D721Med (cell line): ENCODE measurements around the gene PNPLA7.

ENCODE experiments used
- DNase-seq: peaks from one replicate; pipeline ENCODE4 v3.0.0; 2011; ENCODE audit warnings: low spot score; ENCODE audit not compliant: insufficient read length
- FAIRE-seq: peaks from 2 replicates; lab custom pipeline; 2011; peaks lifted over from hg19 to GRCh38; lab: Jason Lieb, UNC
- TF ChIP-seq, protein P1 (sequence below): IDR thresholded peaks from 2 replicates; pipeline ENCODE4 v1.5.1; 2012; ENCODE audit warnings: mild to moderate bottlenecking, control low read depth; ENCODE audit not compliant: insufficient read depth; ENCODE audit errors: missing control alignments

Gene PNPLA7

DNA sequence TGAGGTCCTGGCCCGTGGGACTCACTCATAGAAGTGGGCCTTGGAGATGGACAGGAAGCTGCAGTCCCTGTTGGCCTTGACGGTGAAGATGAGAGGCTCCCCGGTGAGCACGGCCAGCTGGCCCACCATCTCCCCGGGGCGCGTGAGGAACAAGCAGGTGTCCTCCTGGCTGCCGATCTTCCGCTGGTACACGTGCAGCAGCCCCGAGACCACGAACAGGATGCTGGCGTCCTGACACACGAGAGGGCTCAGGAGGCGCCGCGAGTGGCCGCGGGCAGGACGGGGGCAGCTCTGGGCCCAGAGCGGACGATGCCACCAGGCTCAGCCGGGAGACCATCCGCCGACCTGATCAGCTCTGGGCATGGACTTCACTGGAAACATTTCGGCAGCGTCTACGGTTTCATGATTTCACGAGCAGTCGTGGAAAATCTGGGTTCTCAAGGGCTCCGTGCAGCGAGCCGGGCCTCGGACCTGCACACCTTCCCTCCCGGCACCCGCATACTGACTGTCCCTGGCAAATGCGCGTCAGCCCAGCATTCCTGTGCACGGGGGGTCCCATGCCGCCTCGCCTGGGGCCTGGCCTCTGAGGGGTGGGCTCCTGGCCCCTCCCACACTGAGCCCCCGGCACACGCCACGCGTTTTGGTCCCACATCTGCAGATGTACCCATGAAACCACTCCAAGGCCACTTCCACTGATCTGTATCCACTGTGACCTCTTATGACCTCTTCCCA lies 49.4 kb downstream of the PNPLA7 start:
- no peak for DNase-seq
- FAIRE-seq, result no peak
- TF ChIP-seq, protein P1, sequence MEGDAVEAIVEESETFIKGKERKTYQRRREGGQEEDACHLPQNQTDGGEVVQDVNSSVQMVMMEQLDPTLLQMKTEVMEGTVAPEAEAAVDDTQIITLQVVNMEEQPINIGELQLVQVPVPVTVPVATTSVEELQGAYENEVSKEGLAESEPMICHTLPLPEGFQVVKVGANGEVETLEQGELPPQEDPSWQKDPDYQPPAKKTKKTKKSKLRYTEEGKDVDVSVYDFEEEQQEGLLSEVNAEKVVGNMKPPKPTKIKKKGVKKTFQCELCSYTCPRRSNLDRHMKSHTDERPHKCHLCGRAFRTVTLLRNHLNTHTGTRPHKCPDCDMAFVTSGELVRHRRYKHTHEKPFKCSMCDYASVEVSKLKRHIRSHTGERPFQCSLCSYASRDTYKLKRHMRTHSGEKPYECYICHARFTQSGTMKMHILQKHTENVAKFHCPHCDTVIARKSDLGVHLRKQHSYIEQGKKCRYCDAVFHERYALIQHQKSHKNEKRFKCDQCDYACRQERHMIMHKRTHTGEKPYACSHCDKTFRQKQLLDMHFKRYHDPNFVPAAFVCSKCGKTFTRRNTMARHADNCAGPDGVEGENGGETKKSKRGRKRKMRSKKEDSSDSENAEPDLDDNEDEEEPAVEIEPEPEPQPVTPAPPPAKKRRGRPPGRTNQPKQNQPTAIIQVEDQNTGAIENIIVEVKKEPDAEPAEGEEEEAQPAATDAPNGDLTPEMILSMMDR, result no peak

DNA sequence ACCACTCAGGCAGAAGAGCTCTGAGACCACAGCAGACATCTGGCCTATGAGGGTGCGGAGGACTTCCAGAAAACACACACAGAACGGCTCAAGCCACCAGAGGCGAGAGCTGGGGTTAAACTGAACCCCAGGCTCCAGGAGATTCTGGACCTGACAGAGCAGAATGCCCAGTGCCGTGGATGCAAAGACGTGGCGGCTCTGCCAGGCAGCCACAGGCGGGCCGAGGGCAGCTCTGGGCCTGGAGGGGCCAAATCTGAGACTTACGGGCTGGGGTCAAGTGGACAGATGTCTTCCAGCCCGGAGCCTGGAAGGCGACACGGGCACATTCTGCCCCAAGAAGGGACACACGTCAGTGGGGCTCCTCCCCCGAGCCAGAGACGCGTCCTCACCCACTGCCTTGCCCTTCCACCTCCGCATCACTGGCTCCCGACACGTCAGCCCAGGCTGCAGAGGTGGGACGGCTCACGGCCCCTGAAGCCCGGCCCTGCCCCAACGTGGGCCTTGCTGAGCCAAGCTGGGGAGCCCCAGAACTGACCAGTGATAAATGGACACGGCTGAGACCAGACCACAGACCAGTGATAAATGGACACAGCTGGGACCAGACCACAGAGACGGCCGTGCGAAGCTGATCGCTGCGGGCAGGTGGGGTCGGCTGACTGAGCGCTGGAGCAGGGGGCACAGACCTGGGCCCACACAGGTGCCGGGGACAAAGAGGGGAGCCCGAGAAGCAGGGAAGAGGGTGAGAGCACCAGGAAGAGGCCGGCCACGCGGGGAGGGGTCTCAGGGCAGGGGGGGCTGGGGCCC lies 50.1 kb downstream of the PNPLA7 start:
- DNase-seq, result no peak
- no peak for FAIRE-seq
- TF ChIP-seq, protein P1, result no peak

DNA sequence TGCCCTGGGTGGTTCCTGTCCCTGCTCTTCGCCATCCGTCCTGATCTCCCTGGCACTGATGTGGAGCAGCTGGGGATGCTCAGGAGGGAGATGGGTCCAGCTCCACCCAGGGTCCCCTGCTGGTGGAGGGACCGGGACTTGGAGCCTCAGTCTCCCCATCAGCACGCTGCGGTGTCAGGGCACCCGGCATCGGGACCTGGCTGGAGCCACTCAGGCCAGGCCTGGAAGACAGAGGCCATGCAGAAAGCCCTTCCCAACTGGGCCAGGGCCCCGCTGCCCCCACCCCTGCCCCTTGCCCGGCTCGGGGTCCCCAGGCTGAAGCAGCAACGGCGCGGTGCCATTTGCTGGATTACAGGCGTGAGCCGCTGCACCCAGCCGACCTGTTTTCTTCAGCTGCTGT lies 50.8 kb downstream of the PNPLA7 start:
- TF ChIP-seq, protein P1, result no peak
- DNase-seq, result no peak
- FAIRE-seq, result no peak

DNA sequence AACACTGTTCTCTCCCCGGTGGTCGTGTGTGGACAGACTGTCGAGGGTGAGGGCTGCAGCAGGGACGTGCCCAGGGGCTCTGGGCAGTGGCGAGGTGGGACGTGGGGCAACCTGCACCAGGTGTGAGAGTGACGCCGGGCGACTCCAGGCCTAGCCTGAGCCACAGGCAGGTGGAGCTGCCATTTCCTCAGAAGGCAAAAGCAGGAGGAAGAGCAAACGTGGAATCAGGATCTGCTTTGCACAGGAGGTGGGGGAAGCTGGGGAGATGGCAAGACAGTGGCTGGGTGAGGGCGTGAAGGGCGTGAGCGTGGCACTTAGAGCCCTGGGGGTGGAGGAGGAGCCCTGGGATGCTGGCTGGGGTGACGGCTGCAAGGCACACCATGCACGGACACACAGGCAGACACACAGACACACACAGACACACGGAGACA lies 51.5 kb downstream of the PNPLA7 start:
- TF ChIP-seq, protein P1, result no peak
- FAIRE-seq (no peak), DNase-seq (no peak)

DNA sequence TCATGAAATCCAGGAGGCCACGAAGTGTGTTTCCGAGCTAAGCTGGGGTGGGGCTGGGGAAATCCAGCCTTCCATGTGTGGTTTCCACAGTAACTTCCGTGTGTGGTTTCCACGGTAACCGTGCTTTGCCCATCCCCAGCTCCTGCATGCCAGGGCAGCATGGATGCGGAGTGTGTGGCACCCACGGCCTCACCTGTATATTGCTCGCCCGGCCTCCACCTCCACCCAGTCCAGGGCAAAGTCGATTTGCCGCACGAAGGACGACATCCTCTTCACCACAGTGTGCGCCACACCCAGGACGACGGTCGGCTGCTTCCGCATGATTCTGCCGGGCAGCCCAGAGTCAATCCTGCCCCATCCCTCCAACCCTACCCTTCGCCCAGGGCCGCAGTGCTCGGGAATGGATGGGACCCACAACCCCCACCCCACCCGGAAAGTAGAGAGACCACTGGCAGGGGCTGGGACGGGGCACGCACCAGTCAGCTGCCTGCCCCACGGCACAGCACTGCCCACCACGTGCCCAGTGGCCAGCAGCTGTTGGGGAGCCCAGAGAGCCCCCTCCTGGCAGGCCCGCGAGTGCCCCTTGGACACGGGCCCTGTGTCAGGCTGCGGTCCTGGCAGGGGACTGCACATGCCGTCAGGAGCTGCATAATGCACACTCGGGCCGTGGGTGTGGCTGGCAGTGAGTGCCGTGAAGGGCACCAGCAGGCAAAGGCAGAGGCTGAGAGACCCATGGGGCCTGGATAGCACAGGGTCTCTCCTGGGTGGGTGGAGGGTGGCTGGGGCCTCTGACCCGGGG lies 52.1 kb downstream of the PNPLA7 start:
- TF ChIP-seq, protein P1, result no peak
- FAIRE-seq, result no peak
- no peak for DNase-seq

DNA sequence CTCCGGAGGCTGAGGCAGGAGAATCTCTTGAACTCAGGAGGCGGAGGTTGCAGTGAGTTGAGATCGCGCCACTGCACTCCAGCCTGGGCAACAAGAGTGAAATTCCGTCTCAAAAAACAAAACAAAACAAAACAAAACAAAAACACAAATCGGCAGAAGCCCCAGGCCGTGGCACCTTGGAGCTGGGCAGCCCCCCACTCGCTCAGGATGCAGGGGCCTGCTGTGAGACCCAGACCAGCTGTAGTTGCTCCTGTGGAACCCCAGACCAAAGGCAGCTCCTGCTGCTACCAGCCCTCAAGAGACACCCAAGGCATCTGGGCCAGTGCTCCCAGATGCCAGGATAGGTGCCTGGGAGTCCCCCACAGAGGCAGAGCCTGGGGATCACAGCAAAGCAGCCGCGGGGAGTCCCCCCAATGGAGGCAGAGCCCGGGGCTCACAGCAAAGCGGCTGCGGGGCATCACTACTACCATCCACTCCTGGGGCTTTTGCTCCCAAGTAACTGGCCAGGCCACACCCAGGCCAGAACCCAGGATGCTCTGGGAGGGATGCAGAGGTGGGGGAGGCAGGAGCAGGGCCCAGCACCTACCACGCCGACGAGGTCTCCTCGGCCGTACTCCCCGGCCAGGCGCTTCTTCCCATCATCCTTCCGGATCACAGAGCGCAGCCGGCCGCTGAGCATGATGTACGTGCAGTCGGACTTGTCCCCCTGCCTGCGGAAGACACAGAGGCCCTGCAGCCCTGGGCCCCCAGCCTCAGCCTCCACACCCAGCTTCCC lies 53.4 kb downstream of the PNPLA7 start:
- DNase-seq (no peak), FAIRE-seq (no peak)
- TF ChIP-seq, protein P1, result no peak
